ENCODE results near the gene HADHA. TPM values are rescaled to one million over a fixed set of nuclear protein-coding genes. Genes with fewer than 3 reads are reported as not detected.
A peak's percentile ranks its signal among the peaks of the same experiment; 100 is the strongest.

Gene HADHA
- total and polyA plus RNA-seq, 2 donors from 2014 or later = 135 to 171 TPM

- FAIRE-seq (no peak), DNase-seq (no peak)
- H3K27me3 ChIP-seq (ENCODE audit: control insufficient read depth, insufficient read depth, low read length) = peaks cover 3% of the 10 kb centered on the region
- H3K9me3 ChIP-seq (ENCODE audit: control insufficient read depth in 2 of 3, insufficient read depth in 1 of 3, low read length in 3 of 3) = no peaks in the 10 kb centered on the region
- no peak overlapping the region for H3K4me3 ChIP-seq (ENCODE audit: low read length in 3 of 3)
- no peak overlapping the region for H3K27ac ChIP-seq (ENCODE audit: low read depth in 2 of 2, low read length in 2 of 2)
- TF ChIP-seq, protein P1, sequence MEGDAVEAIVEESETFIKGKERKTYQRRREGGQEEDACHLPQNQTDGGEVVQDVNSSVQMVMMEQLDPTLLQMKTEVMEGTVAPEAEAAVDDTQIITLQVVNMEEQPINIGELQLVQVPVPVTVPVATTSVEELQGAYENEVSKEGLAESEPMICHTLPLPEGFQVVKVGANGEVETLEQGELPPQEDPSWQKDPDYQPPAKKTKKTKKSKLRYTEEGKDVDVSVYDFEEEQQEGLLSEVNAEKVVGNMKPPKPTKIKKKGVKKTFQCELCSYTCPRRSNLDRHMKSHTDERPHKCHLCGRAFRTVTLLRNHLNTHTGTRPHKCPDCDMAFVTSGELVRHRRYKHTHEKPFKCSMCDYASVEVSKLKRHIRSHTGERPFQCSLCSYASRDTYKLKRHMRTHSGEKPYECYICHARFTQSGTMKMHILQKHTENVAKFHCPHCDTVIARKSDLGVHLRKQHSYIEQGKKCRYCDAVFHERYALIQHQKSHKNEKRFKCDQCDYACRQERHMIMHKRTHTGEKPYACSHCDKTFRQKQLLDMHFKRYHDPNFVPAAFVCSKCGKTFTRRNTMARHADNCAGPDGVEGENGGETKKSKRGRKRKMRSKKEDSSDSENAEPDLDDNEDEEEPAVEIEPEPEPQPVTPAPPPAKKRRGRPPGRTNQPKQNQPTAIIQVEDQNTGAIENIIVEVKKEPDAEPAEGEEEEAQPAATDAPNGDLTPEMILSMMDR (IDR thresholded peaks at IDR 0.05; ENCODE audit: borderline replicate concordance, extremely low read depth, insufficient read depth) = no peak
- H3K4me1 ChIP-seq (ENCODE audit: control insufficient read depth in 2 of 3, insufficient read depth in 2 of 3, low read depth in 1 of 3, low read length in 3 of 3) = peaks cover 0 to 4% (median 0%) of the 10 kb centered on the region in 3 donors
- intact Hi-C loops (cut with DNase I) = no loop called here
- H3K9ac ChIP-seq (ENCODE audit: low read length in 3 of 3) = no peak overlapping the region
- H3K36me3 ChIP-seq (ENCODE audit: control insufficient read depth in 2 of 3, insufficient read depth in 3 of 3, low read length in 3 of 3) = no peaks in the 10 kb centered on the region
Measured at GRCh38 chr2:26175466-26176278, 68.8 kb downstream of the HADHA start.

- FAIRE-seq (no peak), DNase-seq (no peak)
- TF ChIP-seq, protein P1 (IDR thresholded peaks at IDR 0.05; ENCODE audit: borderline replicate concordance, extremely low read depth, insufficient read depth) = no peak
- intact Hi-C loops (cut with DNase I) = no loop called here
- H3K9ac ChIP-seq (ENCODE audit: low read length in 3 of 3) = no peak overlapping the region
- H3K27me3 ChIP-seq (ENCODE audit: control insufficient read depth, insufficient read depth, low read length) = peaks cover 3% of the 10 kb centered on the region
- no peak overlapping the region for H3K27ac ChIP-seq (ENCODE audit: low read depth in 2 of 2, low read length in 2 of 2)
- no peaks in the 10 kb centered on the region for H3K9me3 ChIP-seq (ENCODE audit: control insufficient read depth in 2 of 3, insufficient read depth in 1 of 3, low read length in 3 of 3)
- no peaks in the 10 kb centered on the region for H3K36me3 ChIP-seq (ENCODE audit: control insufficient read depth in 2 of 3, insufficient read depth in 3 of 3, low read length in 3 of 3)
- H3K4me1 ChIP-seq (ENCODE audit: control insufficient read depth in 2 of 3, insufficient read depth in 2 of 3, low read depth in 1 of 3, low read length in 3 of 3) = peaks cover 0 to 4% (median 0%) of the 10 kb centered on the region in 3 donors
- no peak overlapping the region for H3K4me3 ChIP-seq (ENCODE audit: low read length in 3 of 3)
Measured at GRCh38 chr2:26174691-26175465, 69.6 kb downstream of the HADHA start.

GRCh38 chr2:26173776-26174482 is 70.5 kb downstream of the HADHA start:
- peak in 1 of 5 donors; percentile 76 for DNase-seq
- no peaks in the 10 kb centered on the region for H3K9me3 ChIP-seq (ENCODE audit: control insufficient read depth in 2 of 3, insufficient read depth in 1 of 3, low read length in 3 of 3)
- no peak overlapping the region for H3K27ac ChIP-seq (ENCODE audit: low read depth in 2 of 2, low read length in 2 of 2)
- TF ChIP-seq, protein P1 (IDR thresholded peaks at IDR 0.05; ENCODE audit: borderline replicate concordance, extremely low read depth, insufficient read depth) = no peak
- no peak overlapping the region for H3K4me3 ChIP-seq (ENCODE audit: low read length in 3 of 3)
- no peaks in the 10 kb centered on the region for H3K4me1 ChIP-seq (ENCODE audit: control insufficient read depth in 2 of 3, insufficient read depth in 2 of 3, low read depth in 1 of 3, low read length in 3 of 3)
- H3K27me3 ChIP-seq (ENCODE audit: control insufficient read depth, insufficient read depth, low read length) = peaks cover 3% of the 10 kb centered on the region
- H3K9ac ChIP-seq (ENCODE audit: low read length in 3 of 3) = no peak overlapping the region
- no peak for FAIRE-seq
- H3K36me3 ChIP-seq (ENCODE audit: control insufficient read depth in 2 of 3, insufficient read depth in 3 of 3, low read length in 3 of 3) = no peaks in the 10 kb centered on the region
- intact Hi-C loops (cut with DNase I) = no loop called here
